GM19463 (cell line): Measurements from ENCODE around the gene UTS2R.

ENCODE experiments used
- ATAC-seq: cut with Tn5 transposase; IDR thresholded peaks from one replicate; pipeline ENCODE4 v1.9.1; 2021; ENCODE audit warnings: mild to moderate bottlenecking, moderate library complexity; ENCODE audit not compliant: unreplicated experiment

UTS2R gene

GRCh38 chr17:82388223-82388921, 16.8 kb downstream of the UTS2R start:
- ATAC-seq: no peak

DNA sequence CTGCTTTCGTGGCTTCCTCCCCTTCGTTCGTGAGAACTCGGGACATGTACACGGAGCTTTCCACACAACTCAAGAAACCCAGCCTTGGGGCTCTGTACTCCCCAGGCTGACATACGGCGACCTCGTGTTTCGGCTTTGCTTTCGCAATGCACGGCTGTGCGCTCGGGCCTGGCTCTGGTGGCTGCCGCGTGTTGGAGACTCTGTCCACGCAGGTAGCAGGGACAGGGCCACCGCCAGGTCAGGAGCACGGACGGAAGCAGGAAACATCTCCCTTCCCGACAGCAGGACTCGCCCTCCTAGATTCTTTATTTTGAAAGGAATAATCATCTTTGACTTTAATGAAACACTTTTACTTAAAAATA, 17.3 kb downstream of the UTS2R start:
- ATAC-seq: no peak

DNA sequence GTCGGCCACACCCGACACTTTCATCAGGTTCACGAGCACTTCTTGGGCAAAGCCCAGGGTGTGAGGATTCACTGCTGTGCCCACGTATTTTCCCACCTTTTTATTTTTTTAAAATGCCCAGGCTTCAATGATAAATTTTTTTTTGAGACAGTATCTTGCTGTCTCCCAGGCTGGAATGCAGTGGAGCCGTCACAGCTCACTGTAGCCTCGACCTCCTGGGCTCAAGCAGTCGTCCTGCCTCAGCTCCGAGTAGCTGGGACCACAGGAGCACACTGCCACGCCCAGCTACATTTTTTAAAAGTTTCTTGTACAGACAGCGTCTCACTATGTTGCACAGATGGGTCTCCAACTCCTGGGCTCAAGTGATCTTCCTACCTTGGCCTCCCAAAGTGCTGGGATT, 17.8 kb downstream of the UTS2R start:
- no peak for ATAC-seq

GRCh38 chr17:82390015-82390859, 18.7 kb downstream of the UTS2R start:
- no peak for ATAC-seq

DNA sequence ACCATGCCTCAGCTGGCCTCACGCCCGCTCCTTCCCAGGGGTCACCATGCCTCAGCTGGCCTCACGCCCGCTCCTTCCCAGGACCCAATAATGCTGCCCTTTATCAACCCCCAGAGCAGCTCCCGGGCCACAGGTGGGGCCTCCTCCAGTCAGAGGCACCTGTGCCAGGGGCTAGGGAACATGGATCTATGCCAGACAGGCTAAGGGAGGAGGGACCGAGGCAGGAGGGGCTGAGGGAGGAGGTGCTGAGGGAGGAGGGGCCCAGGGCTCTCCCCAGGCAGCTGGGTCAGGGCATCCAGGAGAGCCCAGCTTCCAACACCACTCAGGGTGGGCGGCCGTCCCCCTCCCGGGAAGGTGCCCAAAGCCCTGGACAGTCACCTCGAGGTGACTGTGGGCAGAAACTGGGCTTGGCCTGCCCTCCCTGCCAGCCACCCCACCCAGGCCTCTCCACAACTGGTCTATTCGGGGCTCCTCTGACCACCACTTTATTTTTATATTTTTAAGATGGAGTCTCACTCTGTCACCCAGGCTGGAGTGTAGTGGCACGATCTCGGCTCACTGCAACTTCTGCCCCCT, 19.4 kb downstream of the UTS2R start:
- ATAC-seq: no peak

GRCh38 chr17:82391496-82392066, 20.0 kb downstream of the UTS2R start:
- no peak for ATAC-seq

GRCh38 chr17:82392209-82392920, 20.8 kb downstream of the UTS2R start:
- no peak for ATAC-seq

DNA sequence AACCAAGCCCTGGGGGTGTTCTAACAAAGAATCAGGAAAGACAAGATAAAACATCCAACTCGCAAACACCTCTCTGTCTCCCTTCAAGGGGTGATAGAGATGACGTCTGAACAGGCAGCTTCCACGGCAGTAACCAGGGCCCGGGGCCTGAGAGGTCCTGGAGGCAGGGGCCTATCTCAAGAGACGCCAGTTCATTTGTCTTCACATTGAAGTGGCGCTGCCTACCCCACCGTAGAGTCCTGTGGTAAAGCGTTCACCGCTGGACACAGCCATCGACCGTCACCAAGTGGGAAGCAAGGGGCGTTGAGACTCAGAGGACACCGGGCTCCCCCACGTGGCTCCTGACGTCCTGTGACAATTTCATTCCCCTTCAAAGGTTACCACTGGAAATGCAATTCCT, 21.4 kb downstream of the UTS2R start:
- no peak for ATAC-seq

- no peak for ATAC-seq
Observed at GRCh38 chr17:82394278-82394677, 22.7 kb downstream of the UTS2R start.

DNA sequence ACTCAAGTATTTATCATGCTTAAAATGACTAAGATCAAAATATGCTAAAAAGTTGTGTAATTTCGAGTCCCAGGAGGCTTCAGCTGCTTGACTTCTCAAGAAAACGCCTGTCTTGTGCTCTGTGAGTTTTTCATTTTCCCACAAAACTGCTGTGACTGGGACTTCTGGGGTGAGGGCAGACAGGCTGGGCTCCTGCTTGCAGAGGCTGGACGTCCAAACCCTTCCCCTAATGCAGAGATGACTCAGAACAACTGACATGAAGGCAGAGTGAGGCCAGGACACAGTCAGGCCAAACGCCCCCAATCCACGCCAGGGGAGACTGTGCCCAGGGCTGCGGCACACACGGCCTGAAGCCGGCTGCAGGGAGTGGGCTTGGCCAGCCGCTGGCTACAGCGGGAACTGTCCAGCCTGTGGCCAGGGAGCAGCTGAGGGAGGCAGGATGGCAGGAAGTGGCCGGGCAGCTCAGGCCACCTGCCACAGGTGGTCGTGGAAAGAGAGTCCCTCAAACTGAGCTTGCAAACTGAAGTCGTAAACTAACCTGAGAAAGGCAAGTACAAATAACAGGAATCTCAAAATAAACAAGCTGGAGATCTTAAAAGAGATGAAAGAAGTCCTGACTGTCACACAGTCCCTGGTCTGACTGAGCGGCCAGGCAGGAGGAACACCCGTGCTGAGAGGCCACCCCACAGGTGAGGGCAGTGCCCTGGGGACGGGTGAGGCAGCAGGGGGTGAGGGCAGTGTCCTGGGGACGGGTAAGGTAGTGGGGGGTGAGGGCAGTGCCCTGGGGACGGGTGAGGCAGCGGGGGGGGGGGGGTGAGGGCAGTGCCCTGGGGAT, 25.3 kb downstream of the UTS2R start:
- ATAC-seq: no peak

DNA sequence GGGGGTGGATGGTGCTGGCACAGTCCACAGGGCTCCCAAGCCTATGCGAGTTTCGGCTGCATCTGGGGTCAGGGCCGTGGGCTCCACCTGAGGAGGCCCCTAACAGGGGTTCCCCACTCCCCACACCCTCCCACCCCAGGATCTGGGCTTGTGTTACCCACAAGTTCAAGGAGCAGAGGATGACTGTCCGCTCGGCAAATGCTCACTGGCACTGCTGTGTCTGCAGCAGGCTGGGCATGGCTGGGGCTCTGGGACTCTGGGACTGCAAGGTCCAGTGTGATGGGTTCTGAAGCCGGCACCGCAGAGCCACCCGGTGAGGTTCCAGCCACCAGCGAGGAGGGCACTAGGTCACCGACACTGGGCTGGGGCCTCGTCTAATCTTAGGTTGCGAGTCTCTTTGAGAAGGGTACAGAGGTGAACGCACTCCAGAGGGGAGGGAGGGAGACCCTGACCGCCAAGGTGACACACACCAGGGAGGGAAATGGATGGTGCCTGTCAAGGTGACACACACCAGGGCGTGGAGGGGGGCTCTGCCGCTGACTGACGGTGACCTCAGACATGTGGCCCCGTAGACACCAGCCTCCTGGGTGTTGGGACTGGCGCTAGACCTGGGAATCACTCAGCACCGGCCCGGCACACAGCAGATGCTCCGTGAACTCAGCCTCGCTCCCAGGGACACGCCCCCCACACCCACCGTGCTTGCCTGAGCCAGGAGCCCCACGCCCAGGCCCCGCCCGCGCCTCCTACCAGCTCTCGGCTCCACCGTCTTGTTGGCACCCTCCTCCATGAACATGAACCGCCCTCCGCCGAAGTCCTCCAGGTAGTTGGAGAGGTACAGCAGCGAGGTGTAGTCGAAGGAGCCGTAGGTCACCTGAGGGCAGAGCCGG, 26.1 kb downstream of the UTS2R start:
- no peak for ATAC-seq

DNA sequence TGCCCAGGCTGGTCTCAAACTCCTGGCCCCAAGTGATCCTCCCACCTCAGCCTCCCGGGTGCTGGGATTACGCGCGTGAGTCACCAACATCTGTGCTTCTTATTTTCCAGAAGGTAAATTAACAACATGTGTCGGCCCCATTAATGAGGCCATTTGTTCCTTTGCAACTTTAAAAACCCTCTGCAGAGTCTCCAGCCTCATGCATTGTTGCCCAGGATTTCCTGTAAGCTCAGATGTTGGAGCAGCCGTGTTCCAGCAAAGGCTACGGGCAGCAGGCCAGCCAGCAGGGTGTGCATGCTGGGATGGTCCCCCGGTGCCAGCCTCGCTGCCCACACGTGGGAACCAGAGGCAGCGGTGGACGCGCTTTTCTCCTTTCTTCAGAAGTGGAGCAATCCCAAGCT, 27.5 kb downstream of the UTS2R start:
- no peak for ATAC-seq

DNA sequence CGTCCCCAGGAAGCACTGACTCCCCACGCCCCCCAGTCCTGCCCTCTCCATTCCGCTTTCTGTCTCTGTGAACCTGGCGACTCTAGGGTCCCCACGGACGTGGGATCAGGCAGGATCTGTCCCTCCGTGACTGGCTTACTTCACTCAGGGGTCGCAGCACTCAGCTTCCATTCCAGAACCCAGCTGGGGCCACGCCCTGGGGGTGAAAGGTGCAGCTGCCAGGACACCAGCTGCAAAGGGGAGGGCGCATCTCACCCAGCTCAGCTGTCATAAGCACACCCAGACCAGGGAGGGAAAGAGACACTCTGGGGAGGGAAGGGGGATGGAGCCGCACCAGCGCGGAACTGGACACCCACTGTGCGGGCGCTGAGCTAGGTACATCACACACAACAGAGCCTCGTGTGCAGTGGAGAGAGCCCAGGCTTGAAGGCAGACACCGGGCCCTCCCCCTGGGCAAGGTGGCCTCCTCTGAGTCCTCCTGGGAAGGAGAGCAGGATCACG, 28.1 kb downstream of the UTS2R start:
- ATAC-seq: no peak

DNA sequence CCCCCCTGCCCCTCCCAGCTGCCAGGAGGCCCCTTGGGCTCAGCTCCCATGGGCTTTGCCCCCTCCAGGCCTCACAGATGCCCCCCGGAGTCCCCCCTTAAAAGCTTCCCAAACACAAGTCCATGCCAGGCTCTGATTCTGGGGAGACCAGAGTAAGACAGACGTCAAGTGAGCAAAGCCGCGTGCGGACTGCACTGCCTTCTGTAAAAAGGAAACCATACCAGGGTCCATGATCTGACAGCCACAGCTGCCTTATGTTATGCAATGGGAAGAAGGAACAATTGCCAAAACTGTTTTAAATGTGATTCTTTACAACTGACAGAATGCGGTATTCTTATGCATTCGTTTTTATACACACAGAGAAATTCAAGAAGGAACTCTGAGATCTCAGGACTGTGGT, 28.6 kb downstream of the UTS2R start:
- ATAC-seq: no peak

DNA sequence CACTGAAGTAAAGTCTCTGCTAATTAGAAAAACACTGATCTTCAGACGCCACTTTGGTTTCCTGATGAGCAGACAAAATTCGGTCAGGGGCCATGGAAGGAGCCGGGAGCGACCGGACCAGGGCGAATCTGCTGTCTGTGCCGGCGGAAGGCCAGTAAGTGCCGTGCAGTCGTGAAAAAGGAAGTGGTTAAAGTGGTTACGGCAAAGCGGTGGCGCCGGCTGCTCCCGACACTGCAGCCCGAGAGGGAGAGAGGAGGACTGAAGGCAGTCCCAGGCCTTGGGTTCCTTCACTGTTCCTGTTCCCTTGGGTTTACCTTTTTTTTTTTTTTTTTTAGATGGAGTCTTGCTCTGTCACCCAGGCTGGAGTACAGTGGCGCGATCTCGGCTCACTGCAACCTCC, 29.3 kb downstream of the UTS2R start:
- ATAC-seq: no peak

GRCh38 chr17:82402865-82403264, 31.3 kb downstream of the UTS2R start:
- ATAC-seq: peak; percentile 72

DNA sequence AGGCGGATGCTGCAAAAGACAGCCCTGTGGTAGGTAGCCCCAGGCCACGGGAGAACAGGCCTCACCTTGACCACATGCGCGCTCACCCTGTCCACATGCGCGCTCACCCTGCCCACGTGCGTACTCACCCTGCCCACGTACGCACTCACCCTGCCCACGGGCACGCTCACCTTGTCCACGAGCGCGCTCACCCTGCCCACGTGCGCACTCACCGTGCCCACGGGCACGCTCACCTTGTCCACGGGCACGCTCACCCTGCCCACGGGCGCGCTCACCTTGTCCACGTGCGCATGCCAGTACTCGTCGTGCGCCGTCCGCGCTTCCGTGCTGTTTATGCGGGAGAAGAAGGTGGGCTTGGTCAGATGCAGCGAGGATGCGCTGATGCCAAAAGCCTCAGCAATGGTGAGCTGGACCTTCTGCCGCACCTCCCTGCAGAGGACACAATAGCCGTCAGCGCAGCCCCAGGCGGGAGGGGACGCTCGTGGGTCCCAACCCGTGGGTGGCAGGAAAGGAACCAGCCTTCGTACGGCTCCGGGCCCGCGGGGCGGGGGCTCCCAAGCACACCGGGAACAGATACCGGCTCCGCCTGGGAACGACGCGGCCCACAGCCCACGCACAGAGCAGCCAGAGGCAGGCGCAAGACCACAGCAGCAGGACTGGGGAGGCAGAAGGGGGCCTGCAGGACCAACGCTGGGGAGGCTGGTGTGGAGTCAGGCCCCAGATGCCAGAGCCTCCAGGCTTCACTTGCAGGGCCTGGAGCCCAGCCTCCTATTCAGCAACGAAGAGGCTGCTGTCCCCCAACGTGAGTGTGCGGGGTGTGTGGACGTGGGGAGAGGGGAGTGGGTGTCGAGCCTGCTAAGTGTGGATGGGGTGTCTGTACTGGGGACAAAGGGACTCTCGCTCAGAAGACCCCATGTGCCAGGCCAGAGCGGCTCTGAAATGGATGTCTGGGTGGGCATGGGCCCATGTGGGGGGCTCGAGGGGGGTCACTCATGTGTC, 32.4 kb downstream of the UTS2R start:
- no peak for ATAC-seq

GRCh38 chr17:82405051-82405450, 33.5 kb downstream of the UTS2R start:
- ATAC-seq: no peak
